ENCODE data around the gene MYO7A. TPM values are rescaled to one million over a fixed set of nuclear protein-coding genes. Genes with fewer than 3 reads are reported as not detected.

The MYO7A gene
- total RNA-seq, 1 donor from 2014 or later: not detected

GRCh38 chr11:77182542-77183430, 54.7 kb downstream of the MYO7A start:
- H3K27me3 Mint-ChIP-seq (ENCODE audit: unreplicated experiment): peaks cover 23% of the 10 kb centered on the region
- peaks cover 4% of the 10 kb centered on the region for H3K9me3 Mint-ChIP-seq (ENCODE audit: unreplicated experiment)
- DNase-seq (ENCODE audit: extremely low spot score, unreplicated experiment): no peak
- TF ChIP-seq CTCF (IDR thresholded peaks at IDR 0.05): no peak
- H3K36me3 Mint-ChIP-seq (ENCODE audit: unreplicated experiment): no peaks in the 10 kb centered on the region
- H3K27ac Mint-ChIP-seq (ENCODE audit: unreplicated experiment): no peak overlapping the region
- H3K4me1 Mint-ChIP-seq (ENCODE audit: unreplicated experiment): no peaks in the 10 kb centered on the region
- no peak overlapping the region for H3K4me3 Mint-ChIP-seq (ENCODE audit: unreplicated experiment)

GRCh38 chr11:77183431-77183984, 55.5 kb downstream of the MYO7A start:
- H3K4me1 Mint-ChIP-seq (ENCODE audit: unreplicated experiment): no peaks in the 10 kb centered on the region
- no peak for DNase-seq (ENCODE audit: extremely low spot score, unreplicated experiment)
- peaks cover under 1% of the 10 kb centered on the region for H3K9me3 Mint-ChIP-seq (ENCODE audit: unreplicated experiment)
- no peak for TF ChIP-seq CTCF (IDR thresholded peaks at IDR 0.05)
- no peaks in the 10 kb centered on the region for H3K36me3 Mint-ChIP-seq (ENCODE audit: unreplicated experiment)
- H3K27me3 Mint-ChIP-seq (ENCODE audit: unreplicated experiment): peaks cover 23% of the 10 kb centered on the region
- no peak overlapping the region for H3K4me3 Mint-ChIP-seq (ENCODE audit: unreplicated experiment)
- H3K27ac Mint-ChIP-seq (ENCODE audit: unreplicated experiment): no peak overlapping the region

GRCh38 chr11:77184136-77184860, 56.3 kb downstream of the MYO7A start:
- Mint-ChIP-seq H3K4me3 (ENCODE audit: unreplicated experiment) (no peak overlapping the region), H3K36me3 (ENCODE audit: unreplicated experiment) (no peaks in the 10 kb centered on the region), H3K4me1 (ENCODE audit: unreplicated experiment) (no peaks in the 10 kb centered on the region), H3K27me3 (ENCODE audit: unreplicated experiment) (peaks cover 23% of the 10 kb centered on the region), H3K27ac (ENCODE audit: unreplicated experiment) (no peak overlapping the region), H3K9me3 (ENCODE audit: unreplicated experiment) (no peaks in the 10 kb centered on the region)
- no peak for TF ChIP-seq CTCF (IDR thresholded peaks at IDR 0.05)
- no peak for DNase-seq (ENCODE audit: extremely low spot score, unreplicated experiment)

GRCh38 chr11:77186302-77186701, 58.3 kb downstream of the MYO7A start:
- Mint-ChIP-seq H3K9me3 (ENCODE audit: unreplicated experiment) (no peaks in the 10 kb centered on the region), H3K36me3 (ENCODE audit: unreplicated experiment) (no peaks in the 10 kb centered on the region), H3K4me3 (ENCODE audit: unreplicated experiment) (no peak overlapping the region), H3K27me3 (ENCODE audit: unreplicated experiment) (peaks cover 23% of the 10 kb centered on the region), H3K27ac (ENCODE audit: unreplicated experiment) (no peak overlapping the region), H3K4me1 (ENCODE audit: unreplicated experiment) (no peaks in the 10 kb centered on the region)
- TF ChIP-seq CTCF (IDR thresholded peaks at IDR 0.05): no peak
- no peak for DNase-seq (ENCODE audit: extremely low spot score, unreplicated experiment)
